A549 (cell line): ENCODE results near the gene RTN4R. TPM values are rescaled to one million over a fixed set of nuclear protein-coding genes. Genes with fewer than 3 reads are reported as not detected.

Experiments used
- ATAC-seq, 2 experiments: fragments of 200-7000 bp in 1 of 2; fragments of >200 bp in 1 of 2; cut with Nextera tagmentation in 1 of 2; cut with Tn5 transposase in 1 of 2; 3 replicates each; pipeline versions ENCODE4 v1.8.0 to v1.9.1; 2018 to 2020; ENCODE audit warnings: mild to moderate bottlenecking in 1 of 2, moderate library complexity in 1 of 2
- CTCF ChIA-PET: fragments of 300-600 bp; sonication (Branson Sonifier 250); formaldehyde crosslinking; extraction: SDS; loops from one replicate; lab custom pipeline; 2021; ENCODE audit warnings: antibody characterized with exemption, inconsistent platforms; lab: Yijun Ruan, JAX
- POLR2A ChIA-PET: fragments of 350-600 bp; formaldehyde crosslinking; extraction: SDS; loops from one replicate; lab custom pipeline; 2021; ENCODE audit warnings: antibody characterized with exemption, inconsistent platforms; lab: Yijun Ruan, JAX
- DNase-seq, 2 experiments: peaks; one replicate each; pipeline versions ENCODE4 v3.0.0 to v3.0.0-alpha.2; 2011 to 2016; ENCODE audit warnings: low read depth in 1 of 2, low spot score in 1 of 2
- FAIRE-seq: peaks from 2 replicates; lab custom pipeline; 2011; peaks lifted over from hg19 to GRCh38; lab: Jason Lieb, UNC
- H3K27ac ChIP-seq, 2 experiments: fragments of >200 bp; sonication (Bioruptor Twin); formaldehyde crosslinking; 3 replicates each; pipeline ENCODE4 v1.5.1; 2016 to 2017
- H3K4me1 ChIP-seq: fragments of >200 bp; sonication (Bioruptor Twin); formaldehyde crosslinking; 3 replicates; pipeline ENCODE4 v1.6.1; 2016
- H3K4me2 ChIP-seq: fragments of >200 bp; sonication (Bioruptor Twin); formaldehyde crosslinking; 3 replicates; pipeline ENCODE4 v1.6.1; 2016
- H3K4me3 ChIP-seq: fragments of >200 bp; sonication (Bioruptor Twin); formaldehyde crosslinking; 3 replicates; pipeline ENCODE4 v1.5.1; 2016
- H3K9me3 ChIP-seq: fragments of >200 bp; sonication (Bioruptor Twin); formaldehyde crosslinking; 3 replicates; pipeline ENCODE4 v1.6.1; 2016
- BHLHE40 ChIP-seq: IDR thresholded peaks from 2 replicates; pipeline ENCODE4 v1.6.1; 2012; ENCODE audit warnings: low read depth, low read length, inconsistent platforms
- CBX2 ChIP-seq: fragments of 200-600 bp; sonication (generic); IDR thresholded peaks from 2 replicates; pipeline ENCODE4 v1.6.1; 2016; ENCODE audit warnings: low read depth, mild to moderate bottlenecking, borderline replicate concordance
- CBX8 ChIP-seq: fragments of 200-600 bp; sonication (generic); IDR thresholded peaks from 2 replicates; pipeline ENCODE4 v1.6.1; 2016
- EHMT2 ChIP-seq: fragments of 200-600 bp; sonication (generic); IDR thresholded peaks from 2 replicates; pipeline ENCODE4 v1.6.1; 2016; ENCODE audit warnings: antibody characterized with exemption, low read depth, mild to moderate bottlenecking, moderate library complexity
- ESRRA ChIP-seq: fragments of 150-350 bp; IDR thresholded peaks from 2 replicates; pipeline ENCODE4 v1.6.1; 2014; ENCODE audit warnings: mild to moderate bottlenecking, low read length, borderline replicate concordance
- HDAC2 ChIP-seq: fragments of 200-600 bp; sonication (generic); IDR thresholded peaks from 2 replicates; pipeline ENCODE4 v1.6.1; 2016
- HOXA7 ChIP-seq: fragments of 250-450 bp; sonication (Bioruptor Pico); IDR thresholded peaks from 2 replicates; pipeline ENCODE4 v1.5.0; 2020; ENCODE audit warnings: mild to moderate bottlenecking, moderate library complexity
- HOXB13 ChIP-seq: fragments of 250-450 bp; sonication (Bioruptor Pico); IDR thresholded peaks from 2 replicates; pipeline ENCODE4 v1.5.0; 2020; ENCODE audit warnings: low read depth, mild to moderate bottlenecking, moderate library complexity
- HOXB5 ChIP-seq: fragments of 250-450 bp; sonication (Bioruptor Pico); IDR thresholded peaks from 2 replicates; pipeline ENCODE4 v1.5.0; 2020; ENCODE audit warnings: mild to moderate bottlenecking, moderate library complexity
- JUNB ChIP-seq: fragments of >200 bp; sonication (Bioruptor Twin); formaldehyde crosslinking; IDR thresholded peaks from 2 replicates; pipeline ENCODE4 v1.6.1; 2016
- MYC ChIP-seq: IDR thresholded peaks from 2 replicates; pipeline ENCODE4 v1.6.1; 2012; ENCODE audit warnings: mild to moderate bottlenecking, inconsistent platforms, low read length, improper control_type of control experiment, borderline replicate concordance
- NPAS2 ChIP-seq: fragments of 250-450 bp; sonication (Bioruptor Pico); IDR thresholded peaks from 2 replicates; pipeline ENCODE4 v1.8.0; 2022; ENCODE audit warnings: mild to moderate bottlenecking, moderate library complexity, borderline replicate concordance
- POLR2A ChIP-seq: IDR thresholded peaks from 2 replicates; pipeline ENCODE4 v1.6.1; 2012; ENCODE audit warnings: mild to moderate bottlenecking, low read length
- RARB ChIP-seq: fragments of 250-450 bp; sonication (Bioruptor Pico); IDR thresholded peaks from 2 replicates; pipeline ENCODE4 v1.8.0; 2021; ENCODE audit warnings: mild to moderate bottlenecking, moderate library complexity
- RNF2 ChIP-seq: fragments of 200-600 bp; sonication (generic); IDR thresholded peaks from 2 replicates; pipeline ENCODE4 v1.6.1; 2016; ENCODE audit warnings: low read depth, mild to moderate bottlenecking, antibody characterized with exemption, moderate library complexity, borderline replicate concordance
- ZNF302 ChIP-seq: fragments of 250-450 bp; sonication (Bioruptor Pico); IDR thresholded peaks from 2 replicates; pipeline ENCODE4 v1.9.0; 2021; ENCODE audit warnings: inconsistent platforms, mild to moderate bottlenecking, moderate library complexity
- WGBS: methylation state at CpG from one replicate; pipeline ENCODE4 v1.1.6; 2017; ENCODE audit errors: missing lambda C conversion rate; 5-methylcytosine and 5-hydroxymethylcytosine counted together
- polyA plus RNA-seq, 4 experiments: library from polyadenylated mRNA; depleted of rRNA in 3 of 4; stranded (reverse); fragments of >200 nt; fragmentation: RNase III in 1 of 4; extraction: RNeasy Plus Mini Kit Qiagen cat#74134 plus additional on column Dnase treatment in 1 of 4; gene quantifications; 2 replicates in 3 of 4; 3 replicates in 1 of 4; pipeline ENCODE4 v1.2.3, GENCODE V29; 2011 to 2017
- TF ChIP-seq, protein P1 (sequence below): fragments of 250-450 bp; sonication (Bioruptor Pico); IDR thresholded peaks from 2 replicates; pipeline ENCODE4 v1.5.0; 2021; ENCODE audit warnings: mild to moderate bottlenecking, moderate library complexity, borderline replicate concordance
- TF ChIP-seq, protein P2 (sequence below): IDR thresholded peaks from 2 replicates; pipeline ENCODE4 v1.6.1; 2012
- TF ChIP-seq, protein P3 (sequence below): fragments of 150-350 bp; IDR thresholded peaks from 2 replicates; pipeline ENCODE4 v1.6.1; 2014; ENCODE audit warnings: low read depth, mild to moderate bottlenecking, low read length
- TF ChIP-seq, protein P4 (sequence below): fragments of >200 bp; sonication (Bioruptor Twin); formaldehyde crosslinking; IDR thresholded peaks from 3 replicates; pipeline ENCODE4 v1.6.1; 2016
- TF ChIP-seq, protein P5 (sequence below): IDR thresholded peaks from 2 replicates; pipeline ENCODE4 v1.6.1; 2012
- TF ChIP-seq, protein P6 (sequence below): IDR thresholded peaks from 2 replicates; pipeline ENCODE4 v1.6.1; 2012; ENCODE audit warnings: low read depth, borderline replicate concordance

The RTN4R gene
- polyA plus RNA-seq, 2 of the 4 experiments (the other 2 are of a cell fraction), result 1.0 to 2.7 TPM

DNA sequence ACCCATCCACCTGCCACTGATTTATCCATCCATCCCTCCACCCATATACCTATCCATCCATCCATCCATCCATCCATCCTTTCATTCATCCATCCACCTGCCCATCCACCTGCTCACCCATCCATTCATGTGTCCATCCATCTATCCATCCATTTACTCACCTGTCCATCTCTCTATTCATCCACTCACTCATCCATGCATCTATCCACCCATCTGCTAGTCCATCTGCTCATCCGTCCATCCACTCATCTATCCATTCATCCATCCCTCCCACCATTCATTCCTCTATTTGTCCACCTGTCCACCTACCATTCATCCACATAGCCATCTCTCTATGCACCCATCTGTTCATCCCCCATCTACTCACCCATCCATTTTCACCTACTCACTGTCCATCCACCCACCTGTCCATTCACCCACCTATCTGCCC is 68.7 kb downstream of the RTN4R start:
- Histone ChIP-seq H3K9me3 (no peaks in the 10 kb centered on the region), H3K4me3 (no peak overlapping the region), H3K4me2 (no peak overlapping the region), H3K4me1 (peaks cover 14% of the 10 kb centered on the region), H3K27ac (no peak overlapping the region)
- 73% methylated on average over 1 of the region's 1 CpG for WGBS
- TF ChIP-seq ZNF302 (CRISPR knock-in tag) (no peak), EHMT2 (no peak), HOXB13 (CRISPR knock-in tag) (no peak), JUNB (no peak), ESRRA (no peak), BHLHE40 (no peak), POLR2A (no peak), HOXB5 (CRISPR knock-in tag) (no peak), RARB (CRISPR knock-in tag) (no peak), RNF2 (no peak), CBX2 (no peak)
- TF ChIP-seq, protein P1, sequence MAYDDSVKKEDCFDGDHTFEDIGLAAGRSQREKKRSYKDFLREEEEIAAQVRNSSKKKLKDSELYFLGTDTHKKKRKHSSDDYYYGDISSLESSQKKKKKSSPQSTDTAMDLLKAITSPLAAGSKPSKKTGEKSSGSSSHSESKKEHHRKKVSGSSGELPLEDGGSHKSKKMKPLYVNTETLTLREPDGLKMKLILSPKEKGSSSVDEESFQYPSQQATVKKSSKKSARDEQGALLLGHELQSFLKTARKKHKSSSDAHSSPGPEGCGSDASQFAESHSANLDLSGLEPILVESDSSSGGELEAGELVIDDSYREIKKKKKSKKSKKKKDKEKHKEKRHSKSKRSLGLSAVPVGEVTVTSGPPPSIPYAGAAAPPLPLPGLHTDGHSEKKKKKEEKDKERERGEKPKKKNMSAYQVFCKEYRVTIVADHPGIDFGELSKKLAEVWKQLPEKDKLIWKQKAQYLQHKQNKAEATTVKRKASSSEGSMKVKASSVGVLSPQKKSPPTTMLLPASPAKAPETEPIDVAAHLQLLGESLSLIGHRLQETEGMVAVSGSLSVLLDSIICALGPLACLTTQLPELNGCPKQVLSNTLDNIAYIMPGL (CRISPR knock-in tag), result no peak
- TF ChIP-seq, protein P2, sequence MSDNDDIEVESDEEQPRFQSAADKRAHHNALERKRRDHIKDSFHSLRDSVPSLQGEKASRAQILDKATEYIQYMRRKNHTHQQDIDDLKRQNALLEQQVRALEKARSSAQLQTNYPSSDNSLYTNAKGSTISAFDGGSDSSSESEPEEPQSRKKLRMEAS, result no peak
- TF ChIP-seq, protein P3, sequence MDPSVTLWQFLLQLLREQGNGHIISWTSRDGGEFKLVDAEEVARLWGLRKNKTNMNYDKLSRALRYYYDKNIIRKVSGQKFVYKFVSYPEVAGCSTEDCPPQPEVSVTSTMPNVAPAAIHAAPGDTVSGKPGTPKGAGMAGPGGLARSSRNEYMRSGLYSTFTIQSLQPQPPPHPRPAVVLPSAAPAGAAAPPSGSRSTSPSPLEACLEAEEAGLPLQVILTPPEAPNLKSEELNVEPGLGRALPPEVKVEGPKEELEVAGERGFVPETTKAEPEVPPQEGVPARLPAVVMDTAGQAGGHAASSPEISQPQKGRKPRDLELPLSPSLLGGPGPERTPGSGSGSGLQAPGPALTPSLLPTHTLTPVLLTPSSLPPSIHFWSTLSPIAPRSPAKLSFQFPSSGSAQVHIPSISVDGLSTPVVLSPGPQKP, result no peak
- TF ChIP-seq, protein P4, sequence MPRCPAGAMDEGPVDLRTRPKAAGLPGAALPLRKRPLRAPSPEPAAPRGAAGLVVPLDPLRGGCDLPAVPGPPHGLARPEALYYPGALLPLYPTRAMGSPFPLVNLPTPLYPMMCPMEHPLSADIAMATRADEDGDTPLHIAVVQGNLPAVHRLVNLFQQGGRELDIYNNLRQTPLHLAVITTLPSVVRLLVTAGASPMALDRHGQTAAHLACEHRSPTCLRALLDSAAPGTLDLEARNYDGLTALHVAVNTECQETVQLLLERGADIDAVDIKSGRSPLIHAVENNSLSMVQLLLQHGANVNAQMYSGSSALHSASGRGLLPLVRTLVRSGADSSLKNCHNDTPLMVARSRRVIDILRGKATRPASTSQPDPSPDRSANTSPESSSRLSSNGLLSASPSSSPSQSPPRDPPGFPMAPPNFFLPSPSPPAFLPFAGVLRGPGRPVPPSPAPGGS, result no peak
- TF ChIP-seq, protein P5, sequence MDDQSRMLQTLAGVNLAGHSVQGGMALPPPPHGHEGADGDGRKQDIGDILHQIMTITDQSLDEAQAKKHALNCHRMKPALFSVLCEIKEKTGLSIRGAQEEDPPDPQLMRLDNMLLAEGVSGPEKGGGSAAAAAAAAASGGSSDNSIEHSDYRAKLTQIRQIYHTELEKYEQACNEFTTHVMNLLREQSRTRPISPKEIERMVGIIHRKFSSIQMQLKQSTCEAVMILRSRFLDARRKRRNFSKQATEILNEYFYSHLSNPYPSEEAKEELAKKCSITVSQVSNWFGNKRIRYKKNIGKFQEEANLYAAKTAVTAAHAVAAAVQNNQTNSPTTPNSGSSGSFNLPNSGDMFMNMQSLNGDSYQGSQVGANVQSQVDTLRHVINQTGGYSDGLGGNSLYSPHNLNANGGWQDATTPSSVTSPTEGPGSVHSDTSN, result no peak
- DNase-seq (no peak), FAIRE-seq (no peak), ATAC-seq (no peak)
- CTCF ChIA-PET, result no interaction called here
- POLR2A ChIA-PET, result no interaction called here

DNA sequence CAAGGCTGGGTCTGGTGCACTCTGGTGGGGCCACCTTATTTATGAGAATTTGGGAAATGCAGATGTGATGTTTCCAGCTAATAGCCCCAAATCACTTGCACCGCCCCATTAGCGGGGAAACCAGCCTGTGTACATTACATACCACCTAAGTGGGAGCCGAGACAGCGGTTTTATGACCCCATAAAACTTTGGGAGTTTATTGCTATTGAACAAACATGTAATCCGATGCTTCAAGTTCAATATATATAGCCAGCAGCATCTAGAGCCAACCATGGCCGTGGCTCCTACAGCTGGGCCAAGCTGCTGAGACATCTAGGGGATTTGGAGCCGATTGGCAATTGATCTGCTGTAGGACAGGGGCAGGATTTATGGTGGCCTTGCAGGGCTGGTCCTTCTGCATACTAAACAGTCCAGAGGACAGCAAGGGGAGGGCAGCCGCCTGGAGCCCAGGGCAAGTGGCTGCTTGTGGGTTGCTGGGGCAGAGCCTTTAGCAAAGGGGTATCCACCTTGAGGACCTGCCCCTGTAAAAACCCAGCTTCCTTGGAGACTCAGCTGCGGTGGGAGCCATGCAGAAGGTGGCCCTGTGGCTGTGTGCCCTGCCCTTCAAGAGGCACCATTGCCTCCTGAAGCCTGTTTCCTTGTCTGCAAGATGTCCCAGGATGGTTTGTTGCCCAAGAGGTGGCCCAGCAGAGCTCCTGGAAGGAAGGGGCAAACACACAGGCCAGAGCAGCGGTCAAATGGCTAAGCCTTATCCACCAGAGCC is 69.4 kb downstream of the RTN4R start:
- no peak overlapping the region for H3K4me2 ChIP-seq
- no peak overlapping the region for H3K27ac ChIP-seq
- DNase-seq, result no peak
- H3K9me3 ChIP-seq, result no peaks in the 10 kb centered on the region
- H3K4me3 ChIP-seq, result no peak overlapping the region
- POLR2A ChIA-PET, result no interaction called here
- no peak for ATAC-seq
- no peak for FAIRE-seq
- CTCF ChIA-PET, result no interaction called here
- 26% methylated on average over 10 of the region's 10 CpGs for WGBS
- TF ChIP-seq, protein P5, result no peak
- no peak for TF ChIP-seq HDAC2
- no peak for TF ChIP-seq CBX2
- no peak for TF ChIP-seq HOXB13 (CRISPR knock-in tag)
- no peak for TF ChIP-seq HOXA7
- TF ChIP-seq MYC, result no peak
- TF ChIP-seq CBX8, result no peak
- TF ChIP-seq, protein P6, sequence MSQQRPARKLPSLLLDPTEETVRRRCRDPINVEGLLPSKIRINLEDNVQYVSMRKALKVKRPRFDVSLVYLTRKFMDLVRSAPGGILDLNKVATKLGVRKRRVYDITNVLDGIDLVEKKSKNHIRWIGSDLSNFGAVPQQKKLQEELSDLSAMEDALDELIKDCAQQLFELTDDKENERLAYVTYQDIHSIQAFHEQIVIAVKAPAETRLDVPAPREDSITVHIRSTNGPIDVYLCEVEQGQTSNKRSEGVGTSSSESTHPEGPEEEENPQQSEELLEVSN, result no peak
- TF ChIP-seq, protein P3, result no peak
- no peak for TF ChIP-seq NPAS2 (CRISPR knock-in tag)
- TF ChIP-seq, all 56 proteins: peak for 0
- peaks cover 7% of the 10 kb centered on the region for H3K4me1 ChIP-seq
